Transverse colon (tissue), 4 donors: ENCODE measurements around the gene NDUFAF4.

Experiments used
- EP300 ChIP-seq: sonication (generic); formaldehyde crosslinking; IDR thresholded peaks from one replicate; pipeline ENCODE4 v1.6.1; 2017; ENCODE audit warnings: antibody characterized with exemption, low read depth
- POLR2A ChIP-seq: fragments of 450-650 bp; IDR thresholded peaks from one replicate; pipeline ENCODE4 v1.6.1; 2016; ENCODE audit warnings: antibody characterized with exemption, mild to moderate bottlenecking, moderate library complexity
- POLR2AphosphoS5 ChIP-seq, 3 donors: sonication (generic); formaldehyde crosslinking; IDR thresholded peaks; one replicate each; pipeline ENCODE4 v1.6.1; 2016; ENCODE audit warnings: antibody characterized with exemption in 3 of 3
- TF ChIP-seq, protein P1 (sequence below), 5 experiments: fragments of 200-600 bp in 3 of 5; fragments of 450-650 bp in 2 of 5; sonication (generic) in 3 of 5; IDR thresholded peaks; 1 replicate in 2 of 5; 2 replicates in 3 of 5; pipeline ENCODE4 v1.5.1; 2016 to 2017; ENCODE audit warnings: antibody characterized with exemption in 5 of 5, inconsistent platforms in 3 of 5, mild to moderate bottlenecking in 2 of 5, moderate library complexity in 1 of 5

DNA sequence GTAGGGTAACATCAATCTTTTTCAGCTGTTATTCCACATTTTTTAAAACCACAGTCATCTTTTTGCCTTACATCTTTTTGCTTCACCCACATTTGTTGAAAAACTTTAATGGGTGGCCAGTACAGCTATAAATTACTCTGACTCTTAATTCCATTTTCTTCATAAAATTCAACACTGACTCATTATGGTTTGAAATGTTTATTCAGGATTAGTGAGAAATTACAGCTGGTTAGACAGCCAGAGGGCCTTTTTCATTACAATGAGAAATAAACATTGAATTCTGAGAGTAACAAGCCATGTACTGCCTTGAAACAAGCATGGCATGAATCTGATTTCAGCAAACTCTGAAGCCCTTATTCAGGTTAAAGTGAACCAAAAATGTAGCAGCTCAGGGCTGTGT lies 19.5 kb downstream of the NDUFAF4 start:
- TF ChIP-seq, protein P1, sequence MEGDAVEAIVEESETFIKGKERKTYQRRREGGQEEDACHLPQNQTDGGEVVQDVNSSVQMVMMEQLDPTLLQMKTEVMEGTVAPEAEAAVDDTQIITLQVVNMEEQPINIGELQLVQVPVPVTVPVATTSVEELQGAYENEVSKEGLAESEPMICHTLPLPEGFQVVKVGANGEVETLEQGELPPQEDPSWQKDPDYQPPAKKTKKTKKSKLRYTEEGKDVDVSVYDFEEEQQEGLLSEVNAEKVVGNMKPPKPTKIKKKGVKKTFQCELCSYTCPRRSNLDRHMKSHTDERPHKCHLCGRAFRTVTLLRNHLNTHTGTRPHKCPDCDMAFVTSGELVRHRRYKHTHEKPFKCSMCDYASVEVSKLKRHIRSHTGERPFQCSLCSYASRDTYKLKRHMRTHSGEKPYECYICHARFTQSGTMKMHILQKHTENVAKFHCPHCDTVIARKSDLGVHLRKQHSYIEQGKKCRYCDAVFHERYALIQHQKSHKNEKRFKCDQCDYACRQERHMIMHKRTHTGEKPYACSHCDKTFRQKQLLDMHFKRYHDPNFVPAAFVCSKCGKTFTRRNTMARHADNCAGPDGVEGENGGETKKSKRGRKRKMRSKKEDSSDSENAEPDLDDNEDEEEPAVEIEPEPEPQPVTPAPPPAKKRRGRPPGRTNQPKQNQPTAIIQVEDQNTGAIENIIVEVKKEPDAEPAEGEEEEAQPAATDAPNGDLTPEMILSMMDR (IDR thresholded peaks at IDR 0.05): no peak
- TF ChIP-seq POLR2A (no peak), EP300 (no peak), POLR2AphosphoS5 (IDR thresholded peaks at IDR 0.05) (peak in 1 of 3 donors; percentile 41)
